Prostate gland (tissue), 2 donors: Measurements from ENCODE around the gene PRAC1.
A peak's percentile ranks its signal among the peaks of the same experiment; 100 is the strongest.

Source experiments
- CTCF ChIP-seq, 4 experiments: fragments of 200-600 bp in 2 of 4; fragments of 450-650 bp in 2 of 4; sonication (generic) in 2 of 4; IDR thresholded peaks; 1 replicate in 3 of 4; 2 replicates in 1 of 4; pipeline ENCODE4 v1.5.1; 2016 to 2019; ENCODE audit warnings: antibody characterized with exemption in 4 of 4, mild to moderate bottlenecking in 2 of 4, moderate library complexity in 2 of 4
- POLR2A ChIP-seq: fragments of 450-650 bp; IDR thresholded peaks from one replicate; pipeline ENCODE4 v1.6.1; 2016; ENCODE audit warnings: antibody characterized with exemption, mild to moderate bottlenecking
- POLR2AphosphoS5 ChIP-seq: sonication (generic); formaldehyde crosslinking; IDR thresholded peaks from one replicate; pipeline ENCODE4 v1.6.1; 2017; ENCODE audit warnings: antibody characterized with exemption

GRCh38 chr17:48728232-48729231 is 6.2 kb upstream of the PRAC1 start, which contains the start of gene HOXB13:
- TF ChIP-seq POLR2A (peak; percentile 89), CTCF (IDR thresholded peaks at IDR 0.05) (peak in 3 of 4 experiments; percentile 52 to 93 (median 74)), POLR2AphosphoS5 (peak; percentile 78)
